ENCODE measurements around the gene CADPS.

- TF ChIP-seq CTCF (IDR thresholded peaks at IDR 0.05; ENCODE audit: low read length) = no peak
- TF ChIP-seq EZH2 (IDR thresholded peaks at IDR 0.05; ENCODE audit: borderline replicate concordance, low read length) = no peak
These were observed 47.9 kb upstream of the CADPS start for GRCh38 chr3:62923066-62923465.

Measured in OCI-LY1 (cell line).